HepG2 (cell line): ENCODE results near the gene ZFP36L2. TPM values are rescaled to one million over a fixed set of nuclear protein-coding genes. Genes with fewer than 3 reads are reported as not detected.

Experiments
- AHR ChIP-seq: IDR thresholded peaks from 2 replicates; pipeline ENCODE4 v1.6.1; 2018; ENCODE audit warnings: missing genetic modification reagents, missing compliant biosample characterization
- AKAP8 ChIP-seq: sonication (generic); formaldehyde crosslinking; IDR thresholded peaks from 2 replicates; pipeline ENCODE4 v1.5.1; 2020; ENCODE audit warnings: mild to moderate bottlenecking, missing genetic modification reagents
- CENPBD1 ChIP-seq: sonication (generic); formaldehyde crosslinking; IDR thresholded peaks from 2 replicates; pipeline ENCODE4 v1.8.0; 2022; ENCODE audit warnings: missing genetic modification reagents, low read depth, mild to moderate bottlenecking, borderline replicate concordance
- DRAP1 ChIP-seq: IDR thresholded peaks from 2 replicates; pipeline ENCODE4 v1.6.1; 2016; ENCODE audit warnings: missing genetic modification reagents, missing compliant biosample characterization
- ESRRA ChIP-seq: sonication (generic); formaldehyde crosslinking; IDR thresholded peaks from 2 replicates; pipeline ENCODE4 v1.5.1; 2020; ENCODE audit warnings: mild to moderate bottlenecking, low read depth, missing genetic modification reagents
- HMG20A ChIP-seq: IDR thresholded peaks from 2 replicates; pipeline ENCODE4 v1.6.1; 2016; ENCODE audit warnings: borderline replicate concordance
- HNRNPK ChIP-seq: fragments of 200-400 bp; formaldehyde crosslinking; IDR thresholded peaks from 2 replicates; pipeline ENCODE4 v1.6.1; 2018; ENCODE audit warnings: low read length, low read depth, moderate library complexity, mild to moderate bottlenecking; ENCODE audit not compliant: poor library complexity, severe bottlenecking
- IRX3 ChIP-seq: sonication (generic); formaldehyde crosslinking; IDR thresholded peaks from 2 replicates; pipeline ENCODE4 v1.8.1; 2023; ENCODE audit warnings: mild to moderate bottlenecking, low read depth, missing genetic modification reagents, borderline replicate concordance
- KDM1A ChIP-seq: IDR thresholded peaks from 2 replicates; pipeline ENCODE4 v1.6.1; 2016; ENCODE audit warnings: missing compliant biosample characterization
- KLF15 ChIP-seq: sonication (generic); formaldehyde crosslinking; IDR thresholded peaks from 2 replicates; pipeline ENCODE4 v1.8.1; 2023; ENCODE audit warnings: borderline replicate concordance, mild to moderate bottlenecking, inconsistent platforms, missing genetic modification reagents, mixed read lengths
- MBD4 ChIP-seq: IDR thresholded peaks from 2 replicates; pipeline ENCODE4 v1.6.1; 2012; ENCODE audit warnings: low read length, inconsistent platforms, borderline replicate concordance
- MTA3 ChIP-seq: sonication (generic); formaldehyde crosslinking; IDR thresholded peaks from 2 replicates; pipeline ENCODE4 v1.4.0; 2020; ENCODE audit warnings: missing genetic modification reagents
- NR2F1 ChIP-seq, 2 experiments: fragments of 450-650 bp in 1 of 2; formaldehyde crosslinking in 1 of 2; IDR thresholded peaks; 2 replicates each; pipeline versions ENCODE4 v1.5.0 to v1.6.1; 2016 to 2020; ENCODE audit warnings: mild to moderate bottlenecking in 1 of 2, missing compliant biosample characterization in 1 of 2, missing genetic modification reagents in 1 of 2, moderate library complexity in 1 of 2
- PBX2 ChIP-seq: IDR thresholded peaks from 2 replicates; pipeline ENCODE4 v1.6.1; 2016; ENCODE audit warnings: control low read depth
- SALL2 ChIP-seq: sonication (generic); formaldehyde crosslinking; IDR thresholded peaks from 2 replicates; pipeline ENCODE4 v1.8.1; 2023; ENCODE audit warnings: mild to moderate bottlenecking, missing genetic modification reagents, inconsistent platforms
- SATB2 ChIP-seq: sonication (generic); formaldehyde crosslinking; IDR thresholded peaks from 2 replicates; pipeline ENCODE4 v1.5.0; 2020; ENCODE audit warnings: missing genetic modification reagents
- SRF ChIP-seq: IDR thresholded peaks from 2 replicates; pipeline ENCODE4 v1.6.1; 2011; ENCODE audit warnings: mild to moderate bottlenecking, low read depth, low read length, moderate library complexity
- TOE1 ChIP-seq: sonication (generic); formaldehyde crosslinking; IDR thresholded peaks from 2 replicates; pipeline ENCODE4 v1.4.0; 2020; ENCODE audit warnings: mild to moderate bottlenecking, missing genetic modification reagents
- ZFP82 ChIP-seq: sonication (generic); formaldehyde crosslinking; IDR thresholded peaks from 2 replicates; pipeline ENCODE4 v1.5.1; 2020; ENCODE audit warnings: mild to moderate bottlenecking, missing genetic modification reagents, borderline replicate concordance
- ZNF180 ChIP-seq: sonication (generic); formaldehyde crosslinking; IDR thresholded peaks from 2 replicates; pipeline ENCODE4 v1.4.0; 2020; ENCODE audit warnings: low read depth, missing genetic modification reagents, borderline replicate concordance
- ZNF207 ChIP-seq: fragments of 450-650 bp; IDR thresholded peaks from 2 replicates; pipeline ENCODE4 v1.6.1; 2016; ENCODE audit warnings: antibody characterized with exemption, borderline replicate concordance
- ZNF292 ChIP-seq: sonication (generic); formaldehyde crosslinking; IDR thresholded peaks from 2 replicates; pipeline ENCODE4 v1.8.1; 2022; ENCODE audit warnings: mild to moderate bottlenecking, low read depth, missing genetic modification reagents, borderline replicate concordance
- ZNF563 ChIP-seq: sonication (generic); formaldehyde crosslinking; IDR thresholded peaks from 2 replicates; pipeline ENCODE4 v1.8.0; 2022; ENCODE audit warnings: mild to moderate bottlenecking, moderate library complexity, missing genetic modification reagents
- ZNF577 ChIP-seq: sonication (generic); formaldehyde crosslinking; IDR thresholded peaks from 2 replicates; pipeline ENCODE4 v1.4.0; 2020; ENCODE audit warnings: mild to moderate bottlenecking, low read depth, missing genetic modification reagents, borderline replicate concordance
- ZNF660 ChIP-seq: sonication (generic); formaldehyde crosslinking; IDR thresholded peaks from 2 replicates; pipeline ENCODE4 v1.5.1; 2020; ENCODE audit warnings: mild to moderate bottlenecking, low read depth, missing genetic modification reagents, borderline replicate concordance
- ZNF761 ChIP-seq: sonication (generic); formaldehyde crosslinking; conservative IDR thresholded peaks from 2 replicates; pipeline ENCODE4 v1.4.0; 2020; ENCODE audit warnings: mild to moderate bottlenecking, missing genetic modification reagents
- ZNF772 ChIP-seq: sonication (generic); formaldehyde crosslinking; IDR thresholded peaks from 2 replicates; pipeline ENCODE4 v1.5.0; 2020; ENCODE audit warnings: mild to moderate bottlenecking, missing genetic modification reagents
- ZNF784 ChIP-seq: sonication (generic); formaldehyde crosslinking; IDR thresholded peaks from 2 replicates; pipeline ENCODE4 v1.5.1; 2020; ENCODE audit warnings: missing genetic modification reagents, mild to moderate bottlenecking, borderline replicate concordance
- ZNF839 ChIP-seq: sonication (generic); formaldehyde crosslinking; IDR thresholded peaks from 2 replicates; pipeline ENCODE4 v1.4.0; 2020; ENCODE audit warnings: missing genetic modification reagents, mild to moderate bottlenecking, borderline replicate concordance
- polyA plus RNA-seq, 8 experiments: library from polyadenylated mRNA; depleted of rRNA in 3 of 8; stranded (reverse) in 7 of 8; unstranded in 1 of 8; fragments of >200 nt; fragmentation: Illumina TruSeq in 4 of 8; extraction: Trizol in 4 of 8; gene quantifications; 2 replicates each; pipeline versions ENCODE4 v1.2.1 to v1.2.3, GENCODE V29; 2011 to 2016; ENCODE audit warnings: low read depth in 4 of 8, missing spikeins in 1 of 8, mixed read lengths in 1 of 8; ENCODE audit not compliant: insufficient read depth in 1 of 8
- total RNA-seq, 5 experiments: library from RNA; depleted of rRNA; stranded (reverse); fragments of >200 nt; fragmentation: Illumina TruSeq; extraction: Trizol; gene quantifications; 2 replicates each; pipeline ENCODE4 v1.2.3, GENCODE V29; 2016; ENCODE audit warnings: low read depth in 1 of 5

The ZFP36L2 gene
- total and polyA plus RNA-seq, 2 of the 13 experiments (the other 11 are each of a cell fraction or from before 2014, with no cell fraction given) = 11.2 to 21.8 TPM

GRCh38 chr2:43225093-43225787, 1.2 kb downstream of the ZFP36L2 start (continued):
- TF ChIP-seq PBX2 (CRISPR knock-in tag) (no peak), HMG20A (CRISPR knock-in tag) (no peak; the same call in 1 of the 2 replicates), ESRRA (CRISPR knock-in tag) (no peak), ZNF772 (peak; percentile 89), KLF15 (no peak), SALL2 (no peak), ZNF563 (CRISPR knock-in tag) (peak; percentile 86; the same call in 1 of the 2 replicates), SRF (no peak), ZNF577 (no peak; the same call in 1 of the 2 replicates), NR2F1 (CRISPR knock-in tag; IDR thresholded peaks at IDR 0.05) (no peak), AHR (CRISPR knock-in tag) (no peak), MBD4 (no peak), ZNF761 (CRISPR knock-in tag) (no peak; the same call in 1 of the 2 replicates), ZNF207 (no peak), IRX3 (CRISPR knock-in tag) (peak; percentile 33; the same call in 1 of the 2 replicates), CENPBD1 (no peak), ZNF660 (CRISPR knock-in tag) (no peak), HNRNPK (no peak), TOE1 (CRISPR knock-in tag) (no peak), ZNF839 (CRISPR knock-in tag) (no peak), AKAP8 (no peak), SATB2 (CRISPR knock-in tag) (no peak), ZNF292 (CRISPR knock-in tag) (0 out of 2 replicates have a peak, but pooled peaks have one; percentile 6), KDM1A (CRISPR knock-in tag) (no peak), ZFP82 (no peak; the same call in 1 of the 2 replicates), MTA3 (CRISPR knock-in tag) (no peak), DRAP1 (CRISPR knock-in tag) (no peak), ZNF180 (CRISPR knock-in tag) (peak; percentile 21; the same call in 1 of the 2 replicates), ZNF784 (CRISPR knock-in tag) (peak; percentile 6; the same call in 1 of the 2 replicates)
